GM13976 (cell line): ENCODE measurements around the gene ATN1.

Source experiments
- DNase-seq: peaks from one replicate; pipeline ENCODE4 v3.0.0; 2012; ENCODE audit warnings: low spot score
- in situ Hi-C: fragments of 300-500 bp; cut with MboI; formaldehyde crosslinking; loops from one replicate; pipeline ENCODE4 v1.12.0; 2022; ENCODE audit warnings: low sequenced_read_pairs, mixed read lengths, inconsistent platforms; ENCODE audit not compliant: unreplicated experiment
- TF ChIP-seq, protein P1 (sequence below): IDR thresholded peaks from 2 replicates; pipeline ENCODE4 v1.5.1; 2012; ENCODE audit warnings: borderline replicate concordance, mild to moderate bottlenecking; ENCODE audit not compliant: insufficient read depth; ENCODE audit errors: extremely low read depth, missing control alignments, control extremely low read depth

Gene ATN1

DNA sequence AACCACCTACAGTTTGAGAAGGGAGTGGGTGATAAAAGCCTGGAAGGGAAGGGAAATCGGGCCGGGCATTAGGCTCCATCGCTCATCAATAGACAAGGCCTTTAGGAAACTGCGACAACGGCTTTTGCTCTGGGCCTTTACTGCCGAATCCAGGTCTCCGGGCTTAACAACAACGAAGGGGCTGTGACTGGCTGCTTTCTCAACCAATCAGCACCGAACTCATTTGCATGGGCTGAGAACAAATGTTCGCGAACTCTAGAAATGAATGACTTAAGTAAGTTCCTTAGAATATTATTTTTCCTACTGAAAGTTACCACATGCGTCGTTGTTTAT is 15.6 kb downstream of the ATN1 start:
- DNase-seq: peak; percentile 93
- in situ Hi-C loops: loop anchor here (25.0 kb wide), 1 partner anchor 169 kb away; the partner anchor contains the start of gene C1RL
- TF ChIP-seq, protein P1, sequence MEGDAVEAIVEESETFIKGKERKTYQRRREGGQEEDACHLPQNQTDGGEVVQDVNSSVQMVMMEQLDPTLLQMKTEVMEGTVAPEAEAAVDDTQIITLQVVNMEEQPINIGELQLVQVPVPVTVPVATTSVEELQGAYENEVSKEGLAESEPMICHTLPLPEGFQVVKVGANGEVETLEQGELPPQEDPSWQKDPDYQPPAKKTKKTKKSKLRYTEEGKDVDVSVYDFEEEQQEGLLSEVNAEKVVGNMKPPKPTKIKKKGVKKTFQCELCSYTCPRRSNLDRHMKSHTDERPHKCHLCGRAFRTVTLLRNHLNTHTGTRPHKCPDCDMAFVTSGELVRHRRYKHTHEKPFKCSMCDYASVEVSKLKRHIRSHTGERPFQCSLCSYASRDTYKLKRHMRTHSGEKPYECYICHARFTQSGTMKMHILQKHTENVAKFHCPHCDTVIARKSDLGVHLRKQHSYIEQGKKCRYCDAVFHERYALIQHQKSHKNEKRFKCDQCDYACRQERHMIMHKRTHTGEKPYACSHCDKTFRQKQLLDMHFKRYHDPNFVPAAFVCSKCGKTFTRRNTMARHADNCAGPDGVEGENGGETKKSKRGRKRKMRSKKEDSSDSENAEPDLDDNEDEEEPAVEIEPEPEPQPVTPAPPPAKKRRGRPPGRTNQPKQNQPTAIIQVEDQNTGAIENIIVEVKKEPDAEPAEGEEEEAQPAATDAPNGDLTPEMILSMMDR: no peak

DNA sequence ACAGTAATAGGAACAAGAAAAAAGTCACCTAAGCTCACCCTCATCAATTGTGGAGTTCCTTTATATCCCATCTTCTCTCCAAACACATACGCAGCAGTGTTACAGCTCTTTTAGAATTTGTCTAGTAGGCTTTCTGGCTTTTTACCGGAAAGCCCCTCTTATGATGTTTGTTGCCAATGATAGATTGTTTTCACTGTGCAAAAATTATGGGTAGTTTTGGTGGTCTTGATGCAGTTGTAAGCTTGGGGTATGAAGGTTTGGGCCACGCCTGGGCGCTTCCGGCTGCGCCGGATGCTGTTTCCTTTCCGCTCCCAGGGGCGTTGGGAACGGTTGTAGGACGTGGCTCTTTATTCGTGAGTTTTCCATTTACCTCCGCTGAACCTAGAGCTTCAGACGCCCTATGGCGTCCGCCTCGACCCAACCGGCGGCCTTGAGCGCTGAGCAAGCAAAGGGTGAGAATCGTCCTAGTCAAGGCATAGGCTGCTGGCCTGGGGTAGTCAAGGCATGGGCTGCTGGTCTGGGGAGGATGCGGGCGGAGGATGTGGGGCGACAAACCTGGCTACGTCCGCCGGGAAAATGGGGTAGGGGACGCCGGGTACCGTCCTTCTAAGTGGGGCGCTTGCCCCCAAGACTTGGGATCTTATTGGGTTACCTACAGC is 16.1 kb downstream of the ATN1 start, which contains the start of the genes C12orf57 and RNU7-1:
TSS of gene C12orf57 (plus strand) at position 301 of the 659 bp plus-strand sequence. CDS start at position 401, 100 bp downstream.
TSS of gene RNU7-1 (plus strand) at position 95 of the 659 bp plus-strand sequence.
- TF ChIP-seq, protein P1: no peak
- in situ Hi-C loops: loop anchor here (25.0 kb wide), 1 partner anchor 168 kb away; the partner anchor contains the start of gene C1RL
- DNase-seq: peak; percentile 81

DNA sequence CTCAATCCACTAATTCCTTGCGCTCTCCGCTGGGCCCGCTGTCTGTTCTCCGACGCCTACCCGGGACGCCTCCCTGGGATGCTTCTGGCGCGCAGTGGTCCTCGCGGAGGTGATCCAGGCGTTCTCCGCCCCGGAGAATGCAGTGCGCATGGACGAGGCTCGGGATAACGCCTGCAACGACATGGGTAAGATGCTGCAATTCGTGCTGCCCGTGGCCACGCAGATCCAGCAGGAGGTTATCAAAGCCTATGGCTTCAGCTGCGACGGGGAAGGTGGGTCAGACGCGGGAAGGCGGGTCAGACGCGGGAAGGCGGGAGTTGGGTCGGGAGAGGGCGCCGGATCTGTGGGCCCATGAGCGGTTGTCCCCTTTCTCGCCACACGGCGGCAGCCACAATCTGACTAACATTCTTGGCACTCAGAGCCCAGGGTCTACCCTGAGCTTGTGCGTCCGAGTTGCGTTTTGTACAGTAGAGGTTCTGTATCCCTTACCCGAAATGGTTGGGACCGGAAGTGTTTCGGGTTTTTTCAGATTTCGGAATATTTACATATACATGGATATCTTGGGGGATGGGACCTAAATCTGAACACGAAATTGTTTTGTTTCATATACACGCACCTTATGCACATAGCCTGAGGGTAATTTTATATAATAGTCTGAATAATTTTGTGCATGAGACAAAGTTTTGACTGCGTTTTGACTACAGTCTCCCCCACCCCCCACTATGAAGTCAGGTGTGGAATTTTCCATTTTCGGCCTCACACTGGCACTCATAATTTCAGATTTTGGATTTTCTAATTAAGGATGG is 16.8 kb downstream of the ATN1 start:
- TF ChIP-seq, protein P1: peak; percentile 98
- in situ Hi-C loops: loop anchor here (25.0 kb wide), 1 partner anchor 168 kb away; the partner anchor contains the start of gene C1RL
- DNase-seq: peak; percentile 85

DNA sequence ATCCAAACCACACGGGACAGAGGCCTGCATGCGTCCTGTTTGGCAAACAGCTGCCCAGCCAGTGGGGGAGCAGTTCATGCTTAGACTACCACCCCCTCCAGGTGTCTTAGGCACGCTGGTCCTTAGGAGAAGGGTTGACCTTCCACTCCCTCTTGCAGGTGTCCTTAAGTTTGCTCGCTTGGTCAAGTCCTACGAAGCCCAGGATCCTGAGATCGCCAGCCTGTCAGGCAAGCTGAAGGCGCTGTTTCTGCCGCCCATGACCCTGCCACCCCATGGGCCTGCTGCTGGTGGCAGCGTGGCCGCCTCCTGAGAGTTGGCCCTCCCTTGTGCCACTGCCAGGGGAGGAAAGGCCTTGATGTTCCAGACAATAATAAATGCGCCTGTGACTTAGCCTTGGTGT is 17.9 kb downstream of the ATN1 start:
- in situ Hi-C loops: loop anchor here (25.0 kb wide), 1 partner anchor 167 kb away; the partner anchor contains the start of gene C1RL
- TF ChIP-seq, protein P1: no peak
- DNase-seq: no peak

DNA sequence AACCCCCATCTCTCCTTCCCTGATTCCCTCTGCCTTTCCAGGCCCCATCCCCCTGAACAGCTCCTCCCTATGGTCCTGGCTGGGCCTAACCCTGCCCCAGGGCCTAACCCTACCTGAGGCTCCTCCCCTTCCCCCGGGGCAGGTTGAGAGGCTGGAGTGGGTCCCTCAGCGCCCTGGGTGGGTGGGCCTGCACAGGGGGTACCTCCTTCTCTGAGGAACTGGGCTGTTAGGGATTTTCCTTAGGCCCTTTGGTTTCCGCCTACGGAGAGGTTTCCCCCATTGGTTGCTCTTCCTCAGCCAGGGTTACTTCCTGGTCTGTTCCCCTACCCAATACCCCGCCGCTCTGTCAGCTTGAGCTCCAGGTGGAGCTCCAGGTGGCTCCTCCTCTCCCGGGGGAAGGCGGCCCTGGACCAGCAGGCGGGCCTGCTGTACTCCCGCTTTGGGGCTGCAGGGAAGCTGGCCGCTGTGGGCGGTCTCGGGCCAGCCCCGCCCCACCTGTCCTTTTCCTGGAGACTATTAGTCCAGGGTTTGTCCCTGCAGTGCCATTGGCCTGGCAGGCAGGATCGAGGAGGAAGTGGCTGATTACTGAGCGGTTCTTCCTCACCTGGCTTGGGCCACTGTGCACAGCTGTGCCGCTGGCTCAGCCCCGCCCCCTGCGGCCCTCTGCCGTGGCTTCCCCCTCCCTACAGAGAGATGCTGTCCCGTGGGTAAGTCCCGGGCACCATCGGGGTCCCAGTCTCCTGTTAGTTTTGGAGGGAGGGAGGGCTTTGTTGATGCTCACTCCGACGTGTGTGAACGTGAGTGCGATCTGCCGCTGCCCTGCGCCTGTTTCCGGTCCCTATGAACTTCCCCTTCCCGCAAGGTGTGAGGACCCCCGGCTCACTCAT is 18.5 kb downstream of the ATN1 start:
- peak; percentile 84 for DNase-seq

More for the DNA sequence above, 18.5 kb downstream of the ATN1 start:
- in situ Hi-C loops: loop anchor here (25.0 kb wide), 1 partner anchor 166 kb away; the partner anchor contains the start of gene C1RL
- TF ChIP-seq, protein P1: no peak
